AG08395 (cell line): Measurements from ENCODE around the gene COBL.
"Not testable (repeated sequence)": the region's sequence is repeated elsewhere in the genome, so short reads cannot be mapped to it uniquely, and the experiment has no call there.

Source experiments
- DNase-seq: peaks from one replicate; pipeline ENCODE4 v3.0.0; 2012; ENCODE audit warnings: mixed read lengths, low spot score

COBL gene

DNA sequence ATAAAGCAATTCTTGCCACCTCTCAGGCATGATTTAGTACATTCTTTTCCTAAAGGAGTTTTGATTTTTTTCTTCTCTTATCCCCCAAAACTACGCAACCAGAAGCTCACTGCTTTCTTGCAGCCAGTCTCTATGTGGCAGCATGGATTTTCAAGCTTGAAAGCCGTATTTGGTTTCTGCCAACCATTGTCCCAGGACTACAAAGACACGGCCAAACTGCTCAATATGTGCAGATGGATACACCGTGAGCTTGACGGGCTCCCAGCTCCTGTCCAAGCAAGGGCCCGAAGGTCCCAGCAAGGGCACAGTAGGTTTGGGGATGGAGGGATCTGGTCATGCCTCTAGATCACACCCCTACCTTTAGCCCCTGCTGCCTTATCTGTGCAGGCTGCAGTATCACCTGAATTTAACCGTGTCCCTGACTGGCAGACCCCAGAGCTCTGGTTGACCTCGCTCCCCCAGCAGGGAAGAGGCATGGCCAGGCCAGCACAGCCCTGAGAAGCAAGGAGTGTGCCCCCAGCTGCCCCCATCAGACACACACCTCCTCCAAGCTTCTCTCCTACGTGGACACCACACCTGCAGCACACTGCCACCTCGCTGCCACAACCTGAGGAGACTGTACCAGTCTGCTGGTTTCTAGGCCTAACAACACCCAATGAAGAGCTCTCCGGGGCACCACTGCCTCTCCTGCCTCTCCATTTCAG lies 86.8 kb downstream of the COBL start:
- DNase-seq = no peak

DNA sequence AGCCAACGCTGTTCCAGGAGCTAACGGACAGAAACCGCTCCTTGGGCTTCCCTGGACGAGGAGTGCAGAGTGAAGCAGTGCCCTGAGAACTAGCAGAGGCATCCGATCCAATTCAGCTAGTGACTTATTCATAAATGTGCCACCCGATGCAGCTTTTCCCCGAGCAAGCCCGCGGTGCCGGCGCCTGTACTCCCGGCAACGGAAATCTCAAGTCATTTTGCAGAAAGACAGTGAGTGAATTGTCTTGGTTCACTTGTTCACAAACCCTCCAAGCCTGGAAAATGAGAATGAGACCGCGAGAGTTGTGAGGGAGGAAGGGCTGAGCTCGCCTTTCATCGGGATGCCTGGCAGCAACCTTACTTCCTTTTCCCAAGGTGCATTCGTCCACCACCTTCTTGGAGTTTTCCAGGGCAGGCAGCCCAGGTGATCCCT lies 87.5 kb downstream of the COBL start:
- DNase-seq = no peak

DNA sequence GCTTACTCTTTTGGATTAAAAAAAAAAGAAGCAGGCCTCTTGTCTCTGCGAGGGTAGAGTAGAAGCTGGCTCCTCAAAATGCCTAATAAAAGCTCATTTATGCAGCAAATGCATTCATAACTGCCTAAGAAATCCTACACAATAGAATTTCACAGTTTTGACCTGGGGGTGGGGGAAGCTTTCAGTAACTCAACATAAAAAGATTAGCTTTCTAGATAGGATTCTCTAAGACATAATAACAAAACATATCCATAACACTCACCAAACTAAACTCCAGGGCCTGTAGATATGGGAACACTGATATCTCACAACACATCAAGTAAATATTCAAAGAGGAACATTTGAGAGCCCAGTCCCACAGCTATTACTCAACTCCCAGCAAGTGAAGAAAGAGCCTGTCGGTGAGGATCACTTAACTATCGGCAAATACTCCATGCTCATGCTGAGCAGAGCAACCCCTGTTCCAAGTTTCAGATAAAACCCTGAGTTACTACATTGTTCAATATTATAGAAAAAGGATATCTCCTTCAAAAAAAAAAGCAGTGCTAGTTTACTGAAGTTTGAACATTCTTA lies 88.1 kb downstream of the COBL start:
- DNase-seq = no peak

DNA sequence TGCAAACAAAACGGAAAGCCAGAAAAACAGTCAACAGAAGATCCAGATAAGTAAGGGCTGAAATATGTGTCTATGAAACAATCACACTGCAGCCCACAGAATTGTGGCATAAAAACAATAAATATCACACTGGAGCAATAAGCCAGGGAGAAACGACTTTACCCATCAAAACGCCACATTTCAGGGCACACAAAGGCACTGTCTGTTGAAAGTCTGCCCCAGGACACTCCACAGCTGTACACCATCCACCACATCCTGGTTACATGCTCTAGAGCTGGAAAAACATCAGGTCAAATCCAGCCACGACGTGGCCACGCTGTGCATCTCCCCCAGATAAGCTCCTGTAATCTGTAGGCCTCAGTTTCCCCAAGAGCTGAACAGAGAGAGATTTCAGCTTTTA lies 88.7 kb downstream of the COBL start:
- DNase-seq = no peak

DNA sequence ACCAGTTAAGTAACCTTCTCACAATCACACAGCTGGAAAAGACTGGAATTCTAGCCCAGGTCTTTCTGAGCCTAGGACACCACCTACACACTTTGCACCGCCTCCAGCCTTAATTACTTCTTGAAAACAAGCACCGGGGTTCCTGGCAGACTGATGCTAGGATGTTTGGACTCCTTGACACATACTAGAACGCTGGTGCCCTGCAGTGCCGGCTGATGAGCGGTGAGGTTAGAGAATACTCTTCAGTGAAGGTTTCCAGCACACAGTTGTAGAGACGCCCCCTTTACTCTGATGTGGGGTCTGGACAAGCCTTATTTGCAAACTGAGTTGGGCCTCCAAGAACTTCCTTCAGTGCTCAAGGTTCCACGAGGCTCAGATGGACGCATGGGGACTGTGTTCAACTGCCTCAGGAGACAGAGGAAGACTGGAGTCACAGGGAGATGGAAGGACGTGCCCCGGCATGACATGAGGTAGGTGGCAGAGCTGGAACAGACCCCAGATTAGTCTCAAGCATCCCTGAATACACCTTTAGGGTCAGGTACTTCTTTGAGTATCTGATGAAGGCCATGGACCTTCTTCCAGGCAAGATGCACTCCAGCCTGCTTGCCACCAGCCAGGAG lies 89.6 kb downstream of the COBL start:
- no peak for DNase-seq

DNA sequence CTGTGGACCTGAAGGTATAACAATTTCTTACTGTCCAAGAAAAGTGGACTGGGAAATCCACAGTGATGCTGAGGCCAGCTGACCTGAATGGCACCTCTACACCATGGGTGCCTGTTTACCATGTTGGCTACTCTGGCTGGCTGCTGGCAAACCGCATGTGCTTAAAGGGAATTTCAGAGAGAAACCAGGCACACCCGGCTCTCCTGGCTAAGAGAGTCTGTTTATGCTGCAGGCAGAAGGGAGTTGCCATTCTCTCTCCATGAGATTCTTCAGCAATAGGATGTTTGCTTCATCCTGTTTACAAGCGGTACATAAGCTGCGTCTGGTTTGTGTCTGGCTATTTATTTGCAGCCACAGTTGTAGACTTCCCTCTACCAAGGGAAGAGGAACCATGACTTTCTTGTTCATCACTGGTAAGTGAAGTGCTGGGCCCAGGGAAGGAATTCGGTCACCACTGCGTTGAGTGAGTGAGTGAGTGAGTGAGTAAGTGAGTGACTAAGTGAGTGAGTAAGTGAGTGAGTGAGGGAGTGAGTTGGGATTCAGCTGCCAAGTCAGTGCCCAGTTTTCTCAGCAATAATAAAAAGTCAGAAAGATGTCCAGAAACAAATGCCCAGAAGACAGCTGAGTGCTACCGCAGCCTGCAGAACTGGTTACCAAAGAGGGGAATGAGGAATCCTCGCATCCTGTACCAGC lies 90.4 kb downstream of the COBL start:
- DNase-seq = no peak

DNA sequence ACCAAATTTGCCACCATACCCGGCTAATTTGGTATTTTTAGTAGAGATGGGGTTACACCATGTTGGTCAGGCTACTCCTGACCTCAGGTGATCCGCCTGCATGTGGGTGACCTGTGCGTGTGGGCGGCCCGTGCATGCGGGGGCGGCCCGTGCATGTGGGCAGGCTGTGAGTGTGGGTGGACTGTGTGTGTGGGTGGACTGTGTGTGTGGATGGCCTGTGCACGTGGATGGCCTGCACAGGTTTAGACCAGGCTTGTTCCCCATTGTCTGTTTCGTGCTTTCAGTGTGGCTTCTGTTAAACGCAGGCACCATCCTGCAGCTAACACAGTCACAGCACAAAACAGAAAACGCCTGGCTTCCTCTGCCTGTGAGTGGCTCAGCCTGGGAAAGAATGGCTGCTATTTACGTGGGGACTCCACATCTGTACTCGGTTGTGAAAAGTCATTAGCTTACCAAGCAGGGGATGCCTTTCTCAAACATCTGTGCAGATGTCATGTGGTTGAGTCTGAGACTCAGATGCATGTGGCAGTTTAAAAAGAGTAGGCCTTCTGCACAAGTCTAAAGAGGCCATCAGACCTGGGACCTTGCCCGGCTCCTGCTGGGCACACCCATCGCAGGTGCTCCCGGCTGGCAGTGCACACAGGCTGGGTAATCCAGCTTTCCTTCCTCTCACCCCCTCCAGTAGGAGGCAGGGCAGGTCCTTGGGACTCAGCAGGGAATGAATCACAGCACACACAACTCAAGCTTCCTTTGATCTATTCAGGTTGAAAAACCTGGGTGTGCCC lies 91.6 kb downstream of the COBL start:
- no peak for DNase-seq

DNA sequence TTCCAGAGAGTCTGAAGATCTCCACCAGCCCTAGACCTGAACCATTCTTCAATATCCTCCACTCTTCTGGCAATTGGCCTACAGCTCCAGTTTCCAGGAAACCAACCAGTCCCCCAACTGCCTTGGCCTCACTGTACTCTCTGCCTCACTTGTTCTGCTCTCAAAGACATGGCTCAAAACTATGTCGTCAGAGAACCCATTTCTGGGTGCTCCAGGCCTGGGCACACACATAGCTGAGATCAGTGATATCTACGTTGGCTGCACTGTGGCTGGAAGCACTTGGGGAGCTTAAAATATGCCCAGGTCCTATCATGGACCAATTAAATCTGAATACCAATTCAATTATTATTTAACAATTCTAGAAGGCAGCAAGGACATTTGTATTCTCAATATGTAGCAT lies 93.1 kb downstream of the COBL start:
- DNase-seq = no peak

DNA sequence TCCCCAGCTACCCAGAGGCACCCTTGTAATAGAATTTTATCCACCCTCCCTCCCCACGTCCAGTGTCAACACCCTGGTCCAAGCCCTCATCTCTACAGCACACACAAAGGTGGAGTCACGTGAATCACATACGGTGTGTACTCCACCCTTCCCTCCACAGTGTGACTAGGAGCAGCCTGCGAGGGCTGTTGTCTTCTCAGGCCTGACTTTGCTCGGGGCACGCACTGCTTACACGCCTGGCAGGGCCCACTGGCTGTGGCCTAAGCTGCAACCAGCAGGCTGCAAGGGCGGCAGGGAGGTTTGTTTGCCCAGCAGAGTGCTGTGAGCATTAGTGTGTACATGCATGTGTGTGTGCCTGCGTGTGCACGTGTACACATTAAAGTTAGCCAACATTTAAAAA lies 93.7 kb downstream of the COBL start:
- DNase-seq = no peak

DNA sequence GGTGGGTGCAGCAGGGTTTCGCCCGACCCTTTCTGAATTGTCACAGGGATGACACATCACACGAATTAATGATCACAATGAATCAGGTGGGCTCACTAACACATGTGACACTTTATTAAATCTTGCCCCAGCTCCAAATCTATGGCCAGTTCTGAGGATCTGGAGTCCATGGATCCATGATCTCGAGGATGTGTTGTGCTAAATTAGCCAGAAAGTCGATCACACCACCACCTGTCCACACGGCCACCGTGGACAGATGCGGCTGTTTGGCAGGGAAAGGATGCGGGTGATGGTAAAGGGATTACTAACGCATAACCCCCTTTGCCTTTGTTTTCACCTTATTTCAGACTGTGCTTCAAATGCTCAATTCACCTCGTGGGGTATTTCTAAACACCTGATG lies 96.4 kb downstream of the COBL start:
- DNase-seq = no peak

DNA sequence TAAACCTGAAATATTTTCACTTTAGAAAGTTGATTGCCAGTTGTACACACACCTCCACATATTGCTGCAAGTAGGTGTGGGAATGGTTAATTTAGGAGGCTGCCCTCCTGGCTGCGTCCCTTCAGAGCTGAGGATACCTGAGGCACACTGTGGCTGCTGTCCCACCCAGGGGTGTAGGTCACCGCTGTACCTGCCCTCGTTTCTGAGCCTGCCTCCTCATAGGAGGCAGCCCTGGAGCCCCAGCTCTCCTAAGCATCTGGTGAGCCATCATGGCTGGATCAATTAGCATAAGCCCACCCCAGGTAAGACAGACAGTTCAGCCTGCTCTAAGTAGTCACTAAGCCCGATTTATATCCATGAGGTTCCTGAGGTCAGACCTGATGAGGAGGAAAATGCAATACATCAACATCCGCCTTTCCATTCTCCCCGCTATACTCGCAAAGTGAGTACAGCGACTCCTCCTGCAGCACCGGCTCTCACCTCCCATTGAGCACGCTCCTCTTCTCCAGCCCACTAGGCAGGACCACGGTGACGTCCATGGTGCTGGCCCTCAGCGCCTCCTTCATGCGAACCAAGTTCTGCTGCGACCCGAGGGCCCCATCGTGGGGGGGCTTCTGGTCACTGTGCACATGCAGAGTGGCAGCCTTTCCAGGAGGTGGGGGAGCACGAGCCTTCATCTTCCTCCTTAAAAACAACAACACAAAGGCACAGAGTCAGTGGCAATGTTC lies 97.2 kb downstream of the COBL start:
- no peak for DNase-seq

DNA sequence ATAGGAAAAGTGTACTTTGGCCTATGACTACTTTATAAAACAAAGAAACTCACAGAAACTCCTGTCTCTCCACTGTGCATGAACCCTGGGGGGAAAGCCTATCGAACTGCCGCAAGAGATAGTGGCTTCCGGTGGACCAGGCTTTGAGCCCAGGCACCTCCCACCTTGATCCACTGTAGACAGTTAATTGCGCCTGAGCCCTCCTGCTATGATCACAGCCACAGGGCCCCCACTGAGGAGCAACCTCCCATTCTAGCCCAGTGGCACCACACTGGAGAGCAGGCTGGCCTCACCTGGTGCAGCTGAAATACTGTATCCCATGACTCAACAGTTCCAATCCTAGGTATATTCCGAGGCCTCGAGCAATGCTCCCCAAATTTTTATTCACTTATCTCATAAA lies 98.8 kb downstream of the COBL start:
- no peak for DNase-seq

DNA sequence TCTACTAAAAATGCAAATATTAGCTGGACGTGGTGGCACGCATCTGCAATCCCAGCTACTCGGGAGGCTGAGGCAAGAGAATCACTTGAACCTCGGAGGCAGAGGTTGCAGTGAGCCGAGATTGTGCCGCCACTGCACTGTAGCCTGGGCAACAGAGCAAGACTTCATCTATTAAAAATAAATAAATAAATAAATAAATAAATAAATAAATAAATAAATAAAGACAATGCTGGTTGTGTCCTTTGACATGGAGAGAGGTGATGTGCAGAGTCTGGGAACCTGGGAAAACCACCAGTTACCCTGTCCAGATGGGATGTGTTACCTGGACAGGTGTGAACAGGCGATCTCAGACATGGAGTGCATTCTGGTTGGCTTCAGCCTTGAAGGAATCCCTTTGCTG lies 102.5 kb downstream of the COBL start:
- DNase-seq = no peak

DNA sequence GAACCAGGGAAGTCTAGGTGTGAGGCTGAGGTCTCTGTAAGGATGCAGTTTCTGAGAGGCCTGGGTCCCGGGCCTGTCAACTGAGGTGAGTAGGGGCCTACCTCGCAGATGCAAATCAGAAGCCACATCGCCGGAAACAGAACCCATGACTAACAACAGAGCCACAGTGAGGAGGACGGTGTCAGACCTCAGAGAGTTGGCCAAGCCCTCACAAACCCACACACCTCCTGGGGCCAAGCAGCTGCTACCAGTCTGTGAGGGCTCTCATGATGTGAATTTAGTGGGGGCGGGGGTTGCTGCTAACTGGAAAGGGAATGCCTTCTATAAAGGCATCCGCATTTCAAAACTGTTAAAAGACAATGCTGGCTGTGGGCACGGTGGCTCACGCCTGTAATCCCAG lies 103.0 kb downstream of the COBL start:
- no peak for DNase-seq

DNA sequence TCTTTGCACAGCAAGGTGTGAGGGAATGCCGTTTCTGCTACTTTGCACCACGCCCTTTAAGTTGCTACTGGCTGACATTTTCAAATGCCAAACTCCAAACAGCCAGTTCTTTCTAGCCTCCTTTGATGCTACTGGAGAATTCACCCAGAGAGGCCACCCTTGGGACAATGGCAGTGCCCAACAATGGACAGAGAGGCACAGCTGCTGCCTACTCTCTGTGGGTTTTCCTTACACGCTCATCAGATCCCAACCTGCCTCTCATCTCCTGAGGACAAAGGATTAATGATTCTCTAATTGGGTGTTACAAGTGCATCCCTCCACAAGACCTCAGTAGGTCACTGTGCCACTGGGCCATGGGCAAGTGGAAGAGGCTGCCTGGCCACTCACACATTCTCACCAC lies 105.8 kb downstream of the COBL start:
- no peak for DNase-seq

DNA sequence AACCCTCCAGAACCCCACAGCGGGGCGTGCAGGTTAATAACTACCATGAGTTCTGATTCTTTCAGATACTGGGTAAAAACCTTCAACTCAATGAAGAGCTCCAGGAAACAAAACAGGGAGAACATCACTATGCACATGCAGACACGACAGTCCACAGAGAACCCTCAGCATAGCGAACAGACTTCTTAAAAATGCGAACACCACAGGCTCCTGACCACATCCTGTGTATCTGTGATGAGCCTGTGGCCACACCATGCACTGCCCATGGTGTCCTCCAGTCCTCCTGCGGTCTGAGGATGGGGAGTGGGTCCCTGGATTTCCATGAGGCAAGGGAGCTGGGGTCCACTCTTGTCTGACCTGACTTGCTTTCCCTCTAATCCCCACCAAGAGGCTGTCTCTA lies 107.2 kb downstream of the COBL start:
- no peak for DNase-seq

DNA sequence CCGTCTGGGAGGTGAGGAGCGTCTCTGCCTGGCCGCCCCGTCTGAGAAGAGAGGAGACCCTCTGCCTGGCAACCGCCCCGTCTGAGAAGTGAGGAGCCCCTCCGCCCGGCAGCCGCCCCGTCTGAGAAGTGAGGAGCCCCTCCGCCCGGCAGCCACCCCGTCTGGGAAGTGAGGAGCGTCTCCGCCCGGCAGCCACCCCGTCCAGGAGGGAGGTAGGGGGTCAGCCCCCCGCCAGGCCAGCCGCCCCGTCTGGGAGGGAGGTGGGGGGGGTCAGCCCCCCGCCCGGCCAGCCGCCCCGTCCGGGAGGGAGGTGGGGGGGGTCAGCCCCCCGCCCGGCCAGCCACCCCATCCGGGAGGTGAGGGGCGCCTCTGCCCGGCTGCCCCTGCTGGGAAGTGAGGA lies 108.5 kb downstream of the COBL start:
- DNase-seq = not testable (repeated sequence)

DNA sequence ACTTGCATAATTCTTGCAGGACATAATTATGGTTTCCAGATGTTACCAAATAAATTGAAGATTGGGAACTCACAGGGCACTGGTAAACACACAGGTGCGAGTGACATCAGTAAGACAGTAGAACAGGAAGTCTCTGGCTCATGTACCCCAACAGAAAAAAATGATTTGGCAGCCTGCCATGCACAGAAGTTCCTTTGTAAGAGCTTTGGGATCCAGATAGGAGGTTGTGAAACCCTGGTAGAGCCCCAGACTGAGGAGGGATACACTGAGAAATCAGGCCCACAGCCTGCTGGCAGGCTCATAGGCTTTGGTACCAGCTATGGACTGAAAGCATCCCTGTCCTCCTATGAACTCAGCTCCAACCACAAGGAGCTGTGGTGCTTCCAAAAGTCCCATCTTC lies 118.0 kb downstream of the COBL start:
- no peak for DNase-seq

DNA sequence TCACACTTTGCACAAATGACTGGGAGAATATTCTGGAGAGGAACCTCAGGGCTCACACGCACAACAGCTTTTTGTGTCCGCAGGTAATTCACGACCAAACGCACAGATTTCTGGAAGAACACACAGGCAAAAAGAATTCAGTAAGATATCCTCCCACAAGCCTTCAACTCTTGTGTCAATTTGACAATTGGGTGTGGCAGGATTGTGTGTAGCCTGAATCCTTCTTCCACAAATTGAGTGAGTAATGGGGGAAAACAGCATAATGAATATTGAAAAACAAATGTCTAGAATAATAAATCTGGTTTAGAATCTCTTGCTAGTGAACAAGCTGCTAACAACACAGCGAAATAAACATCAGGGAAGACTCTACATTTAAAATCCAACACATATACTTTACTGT lies 125.6 kb downstream of the COBL start:
- DNase-seq = no peak

DNA sequence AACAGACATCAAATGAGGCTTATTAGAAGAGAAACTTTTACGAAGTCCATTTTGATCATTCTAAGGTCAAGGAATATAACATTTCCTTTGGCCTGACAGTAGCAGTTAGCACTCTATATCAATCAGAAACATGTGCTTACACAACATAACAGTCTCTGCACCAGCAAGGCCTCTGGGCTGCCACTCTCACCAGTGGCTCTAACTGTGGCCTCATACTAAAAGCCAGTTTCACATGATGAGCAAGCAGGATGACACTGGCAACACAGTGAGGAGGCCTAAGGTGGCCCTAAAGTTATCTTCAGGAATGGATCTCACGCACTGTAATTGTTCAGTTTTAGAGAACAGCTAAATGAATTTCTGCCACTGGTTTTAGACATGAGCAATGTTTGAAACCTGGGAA lies 126.8 kb downstream of the COBL start:
- no peak for DNase-seq

DNA sequence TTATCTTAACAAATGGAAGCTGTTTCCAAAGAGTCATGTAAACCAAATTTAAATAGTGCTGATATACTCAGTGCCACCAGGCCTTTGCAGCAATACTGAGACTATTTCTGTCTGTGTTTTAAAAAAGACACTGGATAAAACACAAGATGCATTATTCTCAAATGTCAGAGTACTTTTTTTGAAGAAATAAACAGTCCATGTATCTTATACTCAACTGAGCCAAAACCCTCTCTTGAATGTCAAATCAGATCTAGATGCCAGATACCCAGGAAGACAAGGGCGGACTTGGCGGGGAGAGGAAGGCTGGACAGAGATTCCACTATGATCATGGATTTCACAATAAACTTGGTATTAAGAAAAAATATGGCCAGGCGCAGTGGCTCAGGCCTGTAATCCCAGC lies 127.6 kb downstream of the COBL start:
- DNase-seq = no peak

DNA sequence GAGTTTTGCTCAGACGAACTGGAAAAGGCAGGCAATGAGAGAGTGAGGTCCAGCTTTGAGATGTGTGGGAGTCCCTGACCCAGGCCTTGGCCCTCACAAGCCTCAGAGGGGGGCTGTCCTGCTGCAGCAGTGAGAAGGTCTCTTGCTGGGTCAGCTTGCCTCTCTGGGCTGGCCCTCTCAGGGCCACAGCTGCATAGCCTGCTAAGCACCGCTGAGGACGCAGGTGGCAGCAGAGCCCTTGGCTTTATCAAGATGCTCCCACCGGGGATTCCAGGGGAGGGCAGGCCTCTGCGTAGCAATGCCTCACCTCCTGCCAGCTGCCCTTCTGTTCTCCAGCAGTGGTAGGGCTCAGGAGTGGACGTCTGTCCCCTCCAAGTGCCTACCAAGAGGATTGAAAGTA lies 128.7 kb downstream of the COBL start:
- no peak for DNase-seq
